CD4-positive, alpha-beta T cell treated with Interleukin-15 for 4 hours (primary cell): ENCODE measurements around the gene KNDC1.
"Not testable (repeated sequence)": the region's sequence is repeated elsewhere in the genome, so short reads cannot be mapped to it uniquely, and the experiment has no call there.

Experiments used
- DNase-seq: peaks from one replicate; pipeline ENCODE4 v3.0.0-alpha.2; 2020; ENCODE audit warnings: low spot score

The KNDC1 gene

GRCh38 chr10:133124357-133125211, 35.4 kb upstream of the KNDC1 start:
- DNase-seq, result no peak

GRCh38 chr10:133125901-133126300, 34.1 kb upstream of the KNDC1 start:
- DNase-seq, result no peak

- DNase-seq, result no peak
Measured at GRCh38 chr10:133126431-133127290, 33.4 kb upstream of the KNDC1 start.

- no peak for DNase-seq
Measured at GRCh38 chr10:133127291-133128125, 32.5 kb upstream of the KNDC1 start.

- no peak for DNase-seq
Measured at GRCh38 chr10:133128126-133129070, 31.6 kb upstream of the KNDC1 start.

- no peak for DNase-seq
Measured at GRCh38 chr10:133129071-133129858, 30.8 kb upstream of the KNDC1 start.

- DNase-seq, result no peak
Measured at GRCh38 chr10:133129859-133130495, 30.0 kb upstream of the KNDC1 start.

GRCh38 chr10:133130602-133131001, 29.4 kb upstream of the KNDC1 start:
- DNase-seq, result no peak

GRCh38 chr10:133131053-133131452, 29.0 kb upstream of the KNDC1 start:
- DNase-seq, result no peak

GRCh38 chr10:133131734-133132472, 28.1 kb upstream of the KNDC1 start:
- DNase-seq, result no peak

GRCh38 chr10:133132473-133133291, 27.3 kb upstream of the KNDC1 start:
- DNase-seq, result no peak

GRCh38 chr10:133133471-133134231, 26.4 kb upstream of the KNDC1 start:
- DNase-seq, result no peak

GRCh38 chr10:133134411-133135115, 25.5 kb upstream of the KNDC1 start:
- no peak for DNase-seq

- no peak for DNase-seq
Measured at GRCh38 chr10:133135116-133135465, 24.9 kb upstream of the KNDC1 start.

- DNase-seq, result not testable (repeated sequence)
Measured at GRCh38 chr10:133137486-133138145, 22.4 kb upstream of the KNDC1 start.

GRCh38 chr10:133139551-133140065, 20.4 kb upstream of the KNDC1 start:
- DNase-seq, result no peak
